NCI-H345 (cell line): ENCODE data around the gene MX2.
"Not testable (repeated sequence)": the region's sequence is repeated elsewhere in the genome, so short reads cannot be mapped to it uniquely, and the experiment has no call there.

Source experiments
- DNase-seq: peaks from one replicate; lab custom pipeline; 2025; lab: John Stamatoyannopoulos, UW

The MX2 gene

DNA sequence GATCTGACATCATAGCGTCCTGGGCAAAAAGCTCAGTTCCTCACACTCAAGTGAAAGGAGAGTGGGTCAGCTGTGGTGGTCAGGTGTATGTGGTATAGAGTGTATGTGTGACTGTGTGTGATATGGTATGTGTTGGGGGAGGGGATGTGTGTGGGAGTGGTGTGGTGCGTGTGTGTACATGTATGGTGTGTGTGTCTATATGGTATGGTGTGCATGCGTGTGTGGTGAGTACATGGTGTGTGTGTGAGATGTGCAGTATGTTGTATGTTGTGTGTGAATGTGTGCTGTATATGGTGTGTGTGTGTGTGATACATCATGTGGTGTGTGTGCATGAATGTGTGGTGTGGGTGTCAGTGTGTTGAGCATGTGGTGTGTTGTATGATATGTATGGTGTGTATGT, 24.3 kb upstream of the MX2 start:
- DNase-seq = no peak

GRCh38 chr21:41338455-41338854, 23.4 kb upstream of the MX2 start:
- no peak for DNase-seq

DNA sequence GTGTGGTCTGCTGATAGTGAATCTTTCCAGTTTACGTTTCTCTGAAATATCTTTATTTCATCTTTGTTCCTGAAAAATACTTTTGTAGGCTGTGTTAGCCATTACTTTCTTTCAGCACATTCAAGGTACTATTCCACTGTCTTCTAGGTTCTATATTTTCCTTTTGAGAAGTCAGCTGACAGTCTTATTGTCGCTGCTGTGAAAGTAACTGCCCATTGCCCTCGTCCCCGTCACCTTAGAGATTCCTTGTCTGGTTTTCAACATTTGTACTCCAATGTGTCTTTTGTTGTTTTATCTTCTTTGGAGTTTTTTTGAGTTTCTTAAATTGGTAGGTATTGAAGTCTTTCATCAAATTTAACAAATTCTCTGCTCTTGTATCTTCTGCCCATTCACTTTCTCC, 19.8 kb upstream of the MX2 start:
- DNase-seq = no peak

- DNase-seq = no peak
These were observed 17.7 kb upstream of the MX2 start for GRCh38 chr21:41344146-41344545.

DNA sequence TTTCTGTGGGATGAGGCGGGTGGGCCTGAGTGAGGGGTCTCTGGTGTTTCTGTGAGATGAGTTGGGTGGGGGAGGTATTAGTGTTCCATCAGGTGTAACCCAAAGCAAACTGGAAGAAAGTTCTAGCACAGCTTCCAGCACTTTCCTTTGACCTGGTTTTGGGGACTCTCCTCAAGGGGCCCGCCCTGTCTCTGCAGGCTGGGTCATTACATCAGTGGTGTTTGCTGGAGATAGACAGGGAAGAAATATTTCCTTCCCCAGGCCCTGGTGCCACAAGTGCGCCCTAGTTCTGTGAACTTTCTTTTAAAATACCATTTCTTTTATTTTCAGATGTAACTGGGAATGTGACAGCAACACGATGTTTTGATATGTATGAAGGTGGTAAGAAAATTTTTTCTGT, 16.5 kb upstream of the MX2 start:
- no peak for DNase-seq

GRCh38 chr21:41345934-41346685, 15.7 kb upstream of the MX2 start:
- DNase-seq = no peak

- DNase-seq = no peak
These were observed 15.1 kb upstream of the MX2 start for GRCh38 chr21:41346758-41347157.

DNA sequence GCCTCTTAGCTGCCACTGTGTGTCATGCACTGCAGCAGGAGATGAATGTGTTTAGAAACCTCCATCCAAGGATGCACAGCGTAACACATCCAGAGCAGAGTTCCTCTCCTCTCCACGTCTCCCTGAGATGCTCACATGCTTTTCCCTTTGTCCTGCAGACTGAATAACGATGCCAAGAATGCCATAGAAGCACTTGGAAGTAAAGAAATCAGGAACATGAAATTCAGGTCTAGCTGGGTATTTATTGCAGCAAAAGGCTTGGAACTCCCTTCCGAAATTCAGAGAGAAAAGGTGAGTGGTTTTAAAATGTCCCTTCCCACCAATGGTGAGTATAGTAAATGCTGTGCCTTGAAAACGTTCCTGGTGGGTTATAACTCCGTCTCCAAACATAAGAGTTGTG, 13.4 kb upstream of the MX2 start:
- DNase-seq = no peak

DNA sequence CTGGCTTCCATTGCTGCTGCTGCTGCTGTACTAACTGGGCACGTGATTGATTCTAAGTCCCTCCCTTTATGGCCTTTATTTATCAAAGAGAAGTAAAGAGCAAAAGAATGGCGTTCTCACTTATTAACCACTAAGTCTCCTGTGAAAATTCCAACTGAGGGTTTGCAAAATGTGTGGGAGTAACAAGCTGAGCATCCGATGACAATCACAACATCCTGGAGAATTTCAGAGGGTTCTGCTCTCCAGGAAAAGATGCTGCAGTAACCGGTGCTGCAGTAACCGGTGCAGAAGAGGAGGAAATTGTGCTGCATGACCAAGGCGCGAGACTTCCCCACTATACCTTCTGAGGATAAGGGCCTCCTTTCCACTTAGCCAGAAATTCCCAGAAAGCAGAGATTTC, 12.7 kb upstream of the MX2 start:
- no peak for DNase-seq

GRCh38 chr21:41349619-41350390, 12.0 kb upstream of the MX2 start:
- no peak for DNase-seq

DNA sequence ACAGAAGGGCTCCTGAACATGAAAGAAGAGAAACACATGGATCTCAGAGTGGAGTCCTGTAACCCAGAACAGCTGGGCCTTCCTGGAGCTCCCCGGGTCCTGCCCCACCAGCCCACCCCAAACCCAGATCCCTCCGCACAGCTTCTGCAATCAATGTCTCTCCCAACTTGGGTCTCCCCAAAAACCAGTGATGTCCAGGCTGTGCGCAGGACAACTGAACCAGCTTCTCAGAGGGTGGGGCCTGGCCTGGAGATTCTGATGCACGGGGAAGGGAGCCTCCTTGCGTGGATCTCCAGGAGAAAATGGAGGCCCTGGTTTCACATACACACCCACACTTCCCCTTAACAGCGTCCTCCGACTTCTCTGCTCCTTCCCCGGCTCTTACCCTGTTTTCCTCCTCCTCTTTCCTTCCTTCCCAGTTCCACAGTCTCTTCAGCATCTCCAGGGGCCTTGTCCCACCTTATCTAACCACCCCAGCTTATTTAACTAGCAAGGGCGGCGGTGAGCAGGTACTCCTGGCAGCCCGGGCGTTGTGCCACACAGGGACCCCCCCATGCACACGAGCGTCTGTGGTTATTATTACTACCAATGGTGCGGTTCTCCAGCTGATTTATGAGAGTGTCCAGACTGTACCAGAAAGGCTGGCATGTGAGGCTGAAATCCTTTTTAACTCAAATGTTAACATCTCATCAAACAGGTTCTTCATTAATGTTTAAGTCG, 11.2 kb upstream of the MX2 start:
- no peak for DNase-seq

DNA sequence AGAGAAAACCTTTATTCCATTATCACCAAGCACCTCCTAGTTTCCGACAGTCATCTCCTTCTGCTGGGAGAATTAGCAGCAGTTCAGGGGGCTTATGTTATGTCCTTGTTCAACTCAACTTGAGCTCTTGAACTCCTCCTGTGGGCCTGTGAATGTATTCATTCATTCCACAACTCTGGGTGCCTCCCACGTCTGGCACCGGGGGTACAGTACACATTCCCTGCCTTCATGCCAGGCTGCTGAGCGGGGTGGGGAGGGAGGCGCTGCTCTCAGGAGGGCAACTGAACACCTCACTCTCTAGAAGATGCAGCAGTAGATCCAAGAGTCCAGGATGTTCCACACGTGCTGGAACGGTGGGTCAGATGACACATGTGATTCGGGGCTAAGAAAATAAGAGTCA, 4.3 kb upstream of the MX2 start:
- no peak for DNase-seq

- no peak for DNase-seq
These were observed 3.3 kb upstream of the MX2 start for GRCh38 chr21:41358193-41359166.

DNA sequence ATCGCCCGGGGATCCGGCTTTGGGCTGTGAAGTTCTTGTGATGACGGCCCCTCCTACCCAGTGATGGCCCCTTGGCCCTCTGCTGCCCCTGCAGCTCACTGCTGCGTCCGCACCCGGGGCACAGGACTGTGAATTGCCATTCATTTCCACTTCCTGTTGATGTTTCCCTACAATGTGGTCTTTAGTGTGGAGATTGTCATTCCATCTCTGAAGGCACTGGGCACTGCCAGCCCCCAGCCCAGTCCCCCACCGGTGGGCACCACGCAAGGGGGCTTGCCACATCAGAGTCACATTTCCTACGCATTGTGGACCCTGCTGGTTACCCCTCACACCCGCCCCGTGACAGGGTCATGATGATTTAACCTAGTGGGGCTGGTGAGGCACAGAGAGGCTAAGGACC, 2.5 kb upstream of the MX2 start:
- DNase-seq = no peak

GRCh38 chr21:41359754-41360071, 2.1 kb upstream of the MX2 start:
- not testable (repeated sequence) for DNase-seq

DNA sequence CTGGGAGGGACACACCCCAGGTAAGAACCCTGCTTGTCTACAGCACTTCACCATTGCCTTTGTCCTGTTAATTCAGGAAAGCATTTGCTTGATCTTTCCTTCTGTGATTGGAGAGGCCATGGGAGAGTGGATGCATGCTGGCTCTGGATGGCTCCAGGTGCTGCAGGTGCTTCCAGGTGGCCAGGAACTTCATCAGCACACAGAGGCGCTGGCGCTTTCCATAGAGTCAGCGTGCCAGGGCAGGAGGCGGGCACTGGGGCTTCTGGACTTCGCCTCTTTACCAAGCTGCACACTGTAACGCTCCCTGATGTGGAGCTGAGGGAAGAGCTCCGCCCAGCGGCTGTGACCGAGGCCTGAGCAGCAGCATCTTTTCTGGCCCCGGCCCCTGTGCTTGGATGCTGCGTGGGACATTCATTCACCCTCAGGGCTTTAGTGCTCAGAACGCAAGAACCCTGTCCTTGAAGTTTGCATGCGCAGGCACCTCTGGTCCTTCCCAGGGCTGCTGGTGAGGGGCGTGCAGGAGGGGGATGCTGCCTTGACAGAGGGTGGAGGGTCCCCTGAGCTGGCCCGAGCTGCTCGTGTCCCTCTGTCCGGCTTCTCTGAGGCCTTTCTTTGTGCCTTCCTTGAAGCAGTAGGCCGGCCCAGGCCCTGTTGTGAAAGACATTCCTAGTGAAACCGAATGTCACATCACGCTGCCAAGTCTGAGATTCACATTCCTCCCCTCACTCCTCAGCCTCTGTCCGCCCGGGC, 1.6 kb upstream of the MX2 start:
- peak; percentile 85 for DNase-seq

DNA sequence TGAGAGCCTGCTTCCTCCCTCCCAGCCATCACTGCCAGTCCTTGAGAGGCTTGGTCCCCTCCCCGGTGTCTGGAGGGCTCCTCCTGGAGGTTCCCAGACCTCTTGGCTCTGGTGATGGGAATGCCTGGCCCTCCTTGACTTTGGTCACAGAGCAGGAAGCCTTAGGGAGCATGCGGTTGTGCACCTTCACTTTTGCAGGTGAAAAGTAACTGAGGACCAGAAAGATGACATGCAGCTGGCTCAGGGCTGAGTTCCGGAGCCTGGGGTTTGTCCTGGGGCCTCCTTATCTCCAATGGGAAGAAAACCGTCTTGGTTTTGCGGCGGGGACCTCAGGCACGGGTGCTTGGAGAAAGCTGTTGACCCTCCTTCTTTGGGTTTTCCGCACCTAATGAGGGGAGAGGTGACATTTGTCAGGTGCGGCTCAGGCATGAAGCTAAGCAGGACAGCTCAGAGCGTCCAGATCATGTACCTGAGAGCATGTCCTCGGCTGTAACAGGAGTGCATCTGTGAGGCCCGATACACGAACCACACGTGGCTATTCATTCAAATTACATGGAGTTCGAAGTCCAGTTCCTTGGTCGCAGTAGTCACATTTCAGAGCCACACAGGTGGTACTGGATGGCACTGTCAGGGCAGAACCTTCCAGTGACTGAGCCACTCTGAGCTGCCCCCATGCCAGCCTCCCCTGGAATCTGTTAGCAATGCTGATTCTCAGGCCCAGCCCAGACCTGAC, 608 bp upstream of the MX2 start:
- DNase-seq = no peak

- DNase-seq = no peak
These were observed 960 bp downstream of the MX2 start for GRCh38 chr21:41362605-41363369.

- no peak for DNase-seq
These were observed 1.8 kb downstream of the MX2 start for GRCh38 chr21:41363370-41364270.
